ENCODE measurements around the gene KCNK15. TPM values are rescaled to one million over a fixed set of nuclear protein-coding genes. Genes with fewer than 3 reads are reported as not detected.

Gene KCNK15
- total RNA-seq (2011; cell fraction: chromatin; rRNA removed; ENCODE audit: low replicate concordance): 0.42 TPM in 1 of 2 replicates, not detected in the other
- 0.79 and 1.0 TPM in 2 replicates for total RNA-seq (2011; cell fraction: nucleolus; rRNA removed)
- total RNA-seq (2011; cell fraction: nucleoplasm; rRNA removed): 0.66 TPM in 1 of 2 replicates, not detected in the other
- 0.16 and 0.23 TPM in 2 replicates for total RNA-seq (2014; rRNA removed)
- total RNA-seq (2014; rRNA removed; fragmentation: Illumina TruSeq; extraction: Trizol): 0.10 TPM in 1 of 2 replicates, not detected in the other
- not detected in 2 replicates for total RNA-seq (2015; rRNA removed; fragmentation: Illumina TruSeq; extraction: Trizol)
- total RNA-seq (2021): 0.11 and 0.38 TPM in 2 replicates
- 0.03 TPM in 1 of 2 replicates, not detected in the other for polyA plus RNA-seq (2011; rRNA removed)
- 0.01 and 0.10 TPM in 2 replicates for polyA plus RNA-seq (2011; cell fraction: cytosol; rRNA removed)
- not detected in 2 replicates for polyA plus RNA-seq (2011; cell fraction: nucleus; rRNA removed)
- 0.21 and 0.79 TPM in 2 replicates for polyA plus RNA-seq (2012)
- 0.07 TPM in 1 of 2 replicates, not detected in the other for polyA plus RNA-seq (2014; fragmentation: Illumina TruSeq; extraction: Trizol)
- polyA plus RNA-seq (2014; fragmentation: Nextera tagmentation; extraction: Ambion mirVana): not detected
- polyA plus RNA-seq (2014; rRNA removed): 0.30 TPM in 1 of 2 replicates, not detected in the other
- polyA minus RNA-seq (2011; rRNA and poly(A)+ RNA removed): 0.07 TPM in 1 of 2 replicates, not detected in the other
- 0.64 TPM in 1 of 2 replicates, not detected in the other for polyA minus RNA-seq (2011; cell fraction: cytosol; rRNA and poly(A)+ RNA removed)
- 0.33 and 0.67 TPM in 2 replicates for polyA minus RNA-seq (2011; cell fraction: nucleus; rRNA and poly(A)+ RNA removed)
- percentile 40 among the genes with signal in this experiment for Bru-seq, nascent RNA
- BruChase-seq, experiment 1, labeled RNA remaining after a 2-hour chase: percentile 23 among the genes with signal in this experiment
- percentile 23 among the genes with signal in this experiment for BruChase-seq, experiment 2, labeled RNA remaining after a 6-hour chase
- long read RNA-seq, experiment 1: 0 reads
- long read RNA-seq, experiment 2: 0 reads
- long read RNA-seq, experiment 3: 0 reads

GRCh38 chr20:44745598-44746366, at the start of gene KCNK15:
TSS of gene KCNK15 (plus strand) at chr20:44745865. CDS start at chr20:44745911, 46 bp downstream.
- H3K36me3 ChIP-seq (ENCODE audit: control insufficient read depth, insufficient read depth, low read length): no peaks in the 10 kb centered on the region
- no peak within 1 kb of the TSS for H3K27ac ChIP-seq (ENCODE audit: extremely low read depth, low read depth, low read length)
- no peaks in the 10 kb centered on the region for H3K79me2 ChIP-seq (ENCODE audit: control insufficient read depth, insufficient read depth, low read length)
- peak; percentile 16 to 74 (median 56) for DNase-seq (ENCODE audit: extremely low read depth in 1 of 4, low spot score in 3 of 4)
- no peaks in the 10 kb centered on the region for H3K9me3 ChIP-seq (replicated peaks; ENCODE audit: control insufficient read depth, insufficient read depth, low read depth, low read length)
- H3K4me3 ChIP-seq: peak within 1 kb of the TSS; percentile 41
- in situ Hi-C loops (cut with MboI) (loop anchor here (10.0 kb wide), 1 partner anchor 119 kb away; no protein-coding TSS in a partner anchor), intact Hi-C loops (cut with micrococcal nuclease) (no loop called here)
- peaks cover 5 to 33% of the 10 kb centered on the region in 2 experiments; a peak in 4 of 5 replicates for H3K27me3 ChIP-seq (ENCODE audit: control insufficient read depth in 2 of 2, insufficient read depth in 2 of 2, low read length in 2 of 2)
- no peaks in the 10 kb centered on the region for H3K9me1 ChIP-seq (ENCODE audit: control insufficient read depth, insufficient read depth, low read length)
- no TSS peak for BruUV-seq (replicated peaks)
- ChIA-PET CTCF (ENCODE audit: low intra/inter-chr PET ratio) (no interaction called here), POLR2A (interaction anchor here (0.6 kb wide), 1 partner anchor 30 kb away, joined by 3 read pairs; no protein-coding TSS in a partner anchor)
- H4K20me1 ChIP-seq (replicated peaks; ENCODE audit: control insufficient read depth, insufficient read depth, low read length): no peaks in the 10 kb centered on the region
- H3K4me2 ChIP-seq (ENCODE audit: insufficient read depth, low read length): peak within 1 kb of the TSS; percentile 77
- H3K9ac ChIP-seq (ENCODE audit: insufficient read depth in 1 of 2, low read depth in 2 of 2, low read length in 2 of 2): peak within 1 kb of the TSS; percentile 16 to 76; a peak in 3 of 4 replicates
- no peak for FAIRE-seq
- peak; percentile 50 for ATAC-seq
- peak within 1 kb of the TSS; percentile 80 for H2AFZ ChIP-seq (ENCODE audit: low read depth, low read length)
- H3K4me1 ChIP-seq (replicated peaks in 1 of 2; ENCODE audit: control insufficient read depth in 2 of 2, insufficient read depth in 2 of 2, low read length in 2 of 2): peaks cover 3 to 21% of the 10 kb centered on the region in 2 experiments; a peak in 3 of 5 replicates
- 4% methylated on average over 44 of the region's 81 CpGs for WGBS (ENCODE audit: insufficient coverage, low coverage, missing lambda C conversion rate)
- TF ChIP-seq HDAC2 (IDR thresholded peaks at IDR 0.05): no peak
- no peak for TF ChIP-seq ZNF212 (CRISPR knock-in tag; IDR thresholded peaks at IDR 0.05)
- TF ChIP-seq THRA (IDR thresholded peaks at IDR 0.05): no peak
- peak; percentile 93 for TF ChIP-seq L3MBTL2 (IDR thresholded peaks at IDR 0.05)
- TF ChIP-seq NR1H2 (CRISPR knock-in tag; IDR thresholded peaks at IDR 0.05): no peak
- no peak for TF ChIP-seq NR4A1 (CRISPR knock-in tag; IDR thresholded peaks at IDR 0.05)
- 0 out of 2 replicates have a peak, but pooled peaks have one; percentile 25 for TF ChIP-seq NR4A1 (tag; IDR thresholded peaks at IDR 0.05)
- TF ChIP-seq FUS (optimal IDR thresholded peaks at IDR 0.05; ENCODE audit: low read depth, low read length): no peak
- peak; percentile 29; the same call in 1 of the 2 replicates for TF ChIP-seq CXXC5 (CRISPR knock-in tag; IDR thresholded peaks at IDR 0.05)
- TF ChIP-seq HDAC8 (tag; IDR thresholded peaks at IDR 0.05): 0 out of 2 replicates have a peak, but pooled peaks have one; percentile 45
- peak; percentile 40 to 75 for TF ChIP-seq E2F6 (IDR thresholded peaks at IDR 0.05; ENCODE audit: borderline replicate concordance in 1 of 2, extremely low read depth in 1 of 2, insufficient read depth in 1 of 2, insufficient read length in 1 of 2, low read depth in 1 of 2, low read length in 1 of 2, poor library complexity in 1 of 2, severe bottlenecking in 1 of 2)
- TF ChIP-seq NFXL1 (CRISPR knock-in tag; IDR thresholded peaks at IDR 0.05): no peak
